KG1 (cell line): ENCODE results near the gene ZNF200.
"Not testable (repeated sequence)": the region's sequence is repeated elsewhere in the genome, so short reads cannot be mapped to it uniquely, and the experiment has no call there.

Experiments used
- DNase-seq: peaks from one replicate; lab custom pipeline; 2025; lab: John Stamatoyannopoulos, UW

Gene ZNF200

GRCh38 chr16:3198334-3199072, 36.5 kb downstream of the ZNF200 start:
- DNase-seq = no peak

DNA sequence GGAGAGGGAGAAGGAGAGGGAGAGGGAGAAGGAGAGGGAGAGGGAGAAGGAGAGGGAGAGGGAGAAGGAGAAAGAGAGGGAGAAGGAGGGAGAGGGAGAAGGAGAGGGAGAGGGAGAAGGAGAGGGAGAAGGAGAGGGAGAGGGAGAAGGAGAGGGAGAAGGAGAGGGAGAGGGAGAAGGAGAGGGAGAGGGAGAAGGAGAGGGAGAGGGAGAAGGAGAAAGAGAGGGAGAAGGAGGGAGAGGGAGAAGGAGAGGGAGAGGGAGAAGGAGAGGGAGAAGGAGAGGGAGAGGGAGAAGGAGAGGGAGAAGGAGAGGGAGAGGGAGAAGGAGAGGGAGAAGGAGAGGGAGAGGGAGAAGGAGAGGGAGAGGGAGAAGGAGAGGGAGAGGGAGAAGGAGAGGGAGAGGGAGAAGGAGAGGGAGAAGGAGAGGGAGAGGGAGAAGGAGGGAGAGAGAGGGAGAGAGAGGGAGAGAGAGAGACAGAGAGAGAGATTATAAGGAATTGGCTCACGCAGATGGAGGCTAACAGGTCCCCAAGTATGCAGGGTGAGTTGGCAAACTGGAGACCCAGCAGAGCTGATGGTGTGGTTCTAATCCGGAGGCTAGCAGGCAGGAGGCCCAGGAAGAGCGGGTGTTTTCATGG, 37.1 kb downstream of the ZNF200 start:
- not testable (repeated sequence) for DNase-seq

DNA sequence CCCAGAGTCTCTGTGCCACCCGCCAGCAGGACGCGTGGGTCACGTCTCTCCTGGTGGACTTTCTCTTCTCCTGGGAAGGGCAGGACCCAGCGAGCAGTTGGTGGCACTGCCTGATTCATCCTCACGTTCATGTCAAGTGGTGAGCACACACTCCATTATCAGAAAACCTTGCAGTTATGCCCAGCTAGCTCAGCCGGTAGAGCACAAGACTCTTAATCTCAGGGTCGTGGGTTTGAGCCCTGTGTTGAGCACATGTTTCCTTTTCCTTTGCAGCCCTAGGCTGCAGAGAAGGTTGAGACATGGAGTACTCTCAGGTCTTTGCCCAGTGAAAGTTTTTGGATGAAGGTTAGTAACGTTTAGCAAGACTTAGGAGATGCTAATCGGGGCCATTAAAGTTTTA, 39.0 kb downstream of the ZNF200 start:
- no peak for DNase-seq

- no peak for DNase-seq
Observed at GRCh38 chr16:3194792-3195191, 40.2 kb downstream of the ZNF200 start.

GRCh38 chr16:3193221-3194212, 41.4 kb downstream of the ZNF200 start:
- no peak for DNase-seq

- DNase-seq = no peak
Observed at GRCh38 chr16:3192476-3193019, 42.4 kb downstream of the ZNF200 start.

GRCh38 chr16:3190949-3191353, 44.0 kb downstream of the ZNF200 start:
- DNase-seq = no peak

DNA sequence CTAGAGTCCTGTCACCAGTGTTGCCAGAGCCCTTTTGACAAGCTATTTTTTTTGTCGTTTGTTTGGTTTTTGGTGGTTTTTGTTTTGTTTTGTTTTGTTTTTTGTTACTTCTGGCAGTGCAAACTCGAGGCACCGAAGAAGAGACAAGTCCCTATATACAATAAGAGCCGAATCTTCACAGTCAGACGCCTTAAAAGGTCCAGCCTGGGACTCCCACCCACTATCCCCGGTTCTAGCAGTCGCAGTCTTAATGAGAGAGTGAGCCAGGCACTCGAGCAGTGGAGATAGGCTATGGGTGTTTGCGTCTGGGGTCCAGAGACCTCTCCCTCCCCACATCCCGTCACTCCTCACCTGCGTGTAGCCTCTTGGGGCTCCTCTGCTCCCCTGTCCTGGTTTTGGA, 45.1 kb downstream of the ZNF200 start:
- no peak for DNase-seq

DNA sequence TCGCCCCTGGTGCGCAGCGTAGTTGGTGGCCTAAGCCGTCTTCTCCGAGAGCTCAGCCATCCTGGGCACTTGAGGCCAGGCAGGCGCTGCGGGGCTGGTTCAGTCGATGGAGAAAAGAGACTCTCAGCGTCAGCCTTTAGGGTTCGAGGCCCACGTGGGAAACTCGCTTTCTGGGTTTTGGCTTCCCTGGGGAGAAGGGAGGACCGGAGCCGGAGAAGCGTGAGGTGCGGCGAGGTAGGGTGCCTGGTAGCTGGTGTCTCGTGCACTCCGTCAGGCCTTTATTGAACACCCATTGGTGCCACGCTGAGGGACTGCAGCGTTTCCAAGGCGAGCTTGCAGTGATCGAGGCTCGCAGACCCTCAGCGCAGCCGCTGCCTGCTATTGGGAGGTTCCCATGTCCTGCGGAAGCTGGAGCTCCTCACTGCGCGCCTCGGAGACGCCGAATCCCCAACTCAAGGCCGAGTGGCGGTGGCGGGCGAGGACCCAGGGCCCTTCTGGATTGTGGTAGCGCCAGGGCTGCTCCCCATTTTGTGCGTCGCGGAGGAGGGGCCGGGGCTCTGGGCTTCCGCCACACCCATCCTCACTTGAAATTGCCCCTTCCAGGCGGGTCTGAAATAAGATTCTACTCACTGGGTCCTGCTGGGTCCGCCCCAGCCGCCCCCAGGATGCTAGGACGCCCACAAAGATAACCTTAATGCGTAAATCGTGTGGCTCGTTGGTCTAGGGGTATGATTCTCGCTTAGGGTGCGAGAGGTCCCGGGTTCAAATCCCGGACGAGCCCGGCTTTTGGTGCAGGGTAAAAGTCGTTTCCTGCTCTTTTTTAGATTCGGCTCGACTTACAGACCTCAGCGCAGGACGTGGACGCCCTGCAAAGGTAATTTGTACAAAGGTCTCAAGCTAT, 45.8 kb downstream of the ZNF200 start:
- DNase-seq = no peak

DNA sequence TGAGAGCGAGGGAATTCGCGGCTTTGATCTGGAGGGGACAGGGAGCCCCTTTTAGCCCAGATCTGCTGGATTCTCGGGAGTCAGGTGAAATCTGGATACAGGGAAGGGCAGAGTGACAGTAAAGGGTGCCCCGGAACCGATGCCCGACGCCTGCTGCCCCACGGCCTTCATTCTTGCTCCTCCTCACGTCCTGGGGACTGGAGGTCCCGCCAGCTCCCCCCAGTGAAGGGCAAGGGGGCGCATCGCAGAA, 46.4 kb downstream of the ZNF200 start:
- DNase-seq = no peak

GRCh38 chr16:3187798-3188674, 46.9 kb downstream of the ZNF200 start, which contains the start of gene OR1F1:
TSS of gene OR1F1 (plus strand) at chr16:3188204.
- DNase-seq = no peak

GRCh38 chr16:3186946-3187690, 47.8 kb downstream of the ZNF200 start:
- no peak for DNase-seq

- no peak for DNase-seq
Observed at GRCh38 chr16:3183445-3184139, 51.4 kb downstream of the ZNF200 start.

- DNase-seq = peak; percentile 35
Observed at GRCh38 chr16:3182608-3183444, 52.1 kb downstream of the ZNF200 start.

DNA sequence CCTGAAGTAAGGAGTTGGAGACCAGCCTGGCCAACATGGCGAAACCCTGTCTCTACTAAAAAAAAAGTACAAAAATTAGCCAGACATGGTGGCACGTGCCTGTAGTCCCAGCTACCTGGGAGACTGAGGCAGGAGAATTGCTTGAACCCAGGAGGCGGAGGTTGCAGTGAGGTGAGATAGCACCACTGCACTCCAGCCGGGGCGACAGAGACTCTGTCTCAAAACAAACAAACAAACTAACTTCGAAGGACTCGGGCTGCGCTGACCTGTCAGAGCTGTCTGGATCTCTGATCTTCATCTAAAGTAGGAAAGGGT, 52.7 kb downstream of the ZNF200 start:
- DNase-seq = not testable (repeated sequence)

DNA sequence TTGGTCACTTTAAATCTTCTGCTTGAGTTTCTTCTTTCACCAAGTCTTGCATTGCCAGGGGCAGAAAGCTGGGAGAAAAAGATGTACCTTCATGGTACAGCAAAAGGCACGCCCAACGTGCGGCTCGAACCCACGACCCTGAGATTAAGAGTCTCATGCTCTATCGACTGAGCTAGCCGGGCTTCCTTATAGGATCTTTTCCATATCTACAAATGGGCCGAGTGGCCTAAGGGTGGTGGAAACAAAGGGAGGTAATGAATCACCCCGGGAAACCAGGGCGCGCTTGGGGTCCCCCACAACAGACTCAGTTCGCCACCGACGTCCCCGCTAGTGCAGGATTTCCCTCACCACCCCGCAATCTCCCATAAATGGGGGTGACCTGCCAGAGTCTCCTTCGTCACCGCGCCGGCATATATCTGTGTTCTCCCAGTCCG, 54.5 kb downstream of the ZNF200 start:
- no peak for DNase-seq

GRCh38 chr16:3179651-3180050, 55.3 kb downstream of the ZNF200 start:
- no peak for DNase-seq
